Neural cell (in vitro differentiated cells): ENCODE results near the gene SEZ6L2. TPM values are rescaled to one million over a fixed set of nuclear protein-coding genes. Genes with fewer than 3 reads are reported as not detected.

Experiments
- H2AFZ ChIP-seq: fragments of 200-600, 300-800 bp; sonication (generic), shearing (Covaris generic); 2 replicates; pipeline ENCODE4 v1.6.0; 2014; ENCODE audit warnings: low read depth, mild to moderate bottlenecking, antibody characterized with exemption, low read length, moderate library complexity
- H3F3A ChIP-seq: fragments of 200-600 bp; shearing (Covaris generic); 2 replicates; pipeline ENCODE4 v1.6.1; 2016; ENCODE audit warnings: mild to moderate bottlenecking, moderate library complexity, mixed read lengths, antibody characterized with exemption, low read length; ENCODE audit not compliant: insufficient read depth, poor library complexity, severe bottlenecking
- H3K27ac ChIP-seq: fragments of 200-600, 300-800 bp; sonication (generic), shearing (Covaris generic); 2 replicates; pipeline ENCODE4 v1.5.1; 2014; ENCODE audit warnings: mild to moderate bottlenecking, low read length, moderate library complexity
- H3K27me3 ChIP-seq: fragments of 300-800, 200-600 bp; sonication (generic), shearing (Covaris generic); 2 replicates; pipeline ENCODE4 v1.6.0; 2014; ENCODE audit warnings: mild to moderate bottlenecking, low read depth, low read length, moderate library complexity; ENCODE audit not compliant: insufficient read depth
- H3K36me3 ChIP-seq: fragments of 300-800, 200-600 bp; sonication (generic), shearing (Covaris generic); 2 replicates; pipeline ENCODE4 v1.5.1; 2014; ENCODE audit warnings: mild to moderate bottlenecking, antibody characterized with exemption, low read length, moderate library complexity; ENCODE audit not compliant: insufficient read depth
- H3K4me2 ChIP-seq: fragments of 300-800, 200-600 bp; sonication (generic), shearing (Covaris generic); 2 replicates; pipeline ENCODE4 v1.6.0; 2014; ENCODE audit warnings: mild to moderate bottlenecking, low read length
- H3K4me3 ChIP-seq: fragments of 300-800, 200-600 bp; sonication (generic), shearing (Covaris generic); 2 replicates; pipeline ENCODE4 v1.5.1; 2014; ENCODE audit warnings: mild to moderate bottlenecking, low read length, moderate library complexity
- H3K79me2 ChIP-seq: fragments of 200-600 bp; shearing (Covaris generic); replicated peaks from 2 replicates; pipeline ENCODE4 v1.6.0; 2014; ENCODE audit warnings: mild to moderate bottlenecking, low read length, moderate library complexity; ENCODE audit not compliant: insufficient read depth
- H3K9ac ChIP-seq: fragments of 300-800, 200-600 bp; sonication (generic), shearing (Covaris generic); 2 replicates; pipeline ENCODE4 v1.6.1; 2016; ENCODE audit warnings: mild to moderate bottlenecking, low read length, mixed read lengths
- H3K9me2 ChIP-seq: fragments of 200-600 bp; shearing (Covaris generic); 2 replicates; pipeline ENCODE4 v1.6.1; 2016; ENCODE audit warnings: mild to moderate bottlenecking, low read length, mixed read lengths; ENCODE audit not compliant: insufficient read depth
- H3K9me3 ChIP-seq: fragments of 200-600, 300-800 bp; sonication (generic), shearing (Covaris generic); 2 replicates; pipeline ENCODE4 v1.6.1; 2016; ENCODE audit warnings: mild to moderate bottlenecking, mixed run types, low read length, moderate library complexity, mixed read lengths
- H4K20me1 ChIP-seq: fragments of 200-600 bp; shearing (Covaris generic); 2 replicates; pipeline ENCODE4 v1.6.1; 2016; ENCODE audit warnings: mild to moderate bottlenecking, mixed run types; ENCODE audit not compliant: insufficient read depth
- EP300 ChIP-seq: fragments of 450-650 bp; conservative IDR thresholded peaks from 2 replicates; pipeline ENCODE4 v1.6.1; 2014; ENCODE audit warnings: antibody characterized with exemption, mild to moderate bottlenecking, moderate library complexity; ENCODE audit not compliant: poor library complexity, severe bottlenecking
- EZH2 ChIP-seq: fragments of 200-600, 300-800 bp; shearing (Covaris generic), sonication (generic); IDR thresholded peaks from 2 replicates; pipeline ENCODE4 v1.6.1; 2014; ENCODE audit warnings: antibody characterized with exemption, low read length, borderline replicate concordance, mild to moderate bottlenecking; ENCODE audit not compliant: insufficient read depth, poor library complexity, severe bottlenecking
- MXI1 ChIP-seq: fragments of 450-650 bp; conservative IDR thresholded peaks from 2 replicates; pipeline ENCODE4 v1.6.1; 2014; ENCODE audit warnings: antibody characterized with exemption, mild to moderate bottlenecking; ENCODE audit not compliant: poor library complexity, severe bottlenecking
- POLR2AphosphoS5 ChIP-seq: IDR thresholded peaks from 2 replicates; pipeline ENCODE4 v1.6.1; 2012
- RAD21 ChIP-seq: fragments of 450-650 bp; conservative IDR thresholded peaks from 2 replicates; pipeline ENCODE4 v1.6.1; 2014; ENCODE audit warnings: antibody characterized with exemption, mild to moderate bottlenecking, moderate library complexity
- SMC3 ChIP-seq: fragments of 450-650 bp; conservative IDR thresholded peaks from 2 replicates; pipeline ENCODE4 v1.6.1; 2014; ENCODE audit warnings: antibody characterized with exemption, mild to moderate bottlenecking, moderate library complexity; ENCODE audit not compliant: poor library complexity
- TAF1 ChIP-seq: IDR thresholded peaks from 2 replicates; pipeline ENCODE4 v1.6.1; 2012; ENCODE audit warnings: low read depth
- polyA plus RNA-seq: library from polyadenylated mRNA; depleted of rRNA; stranded (reverse); fragments of >200 nt; gene quantifications from 2 replicates; pipeline ENCODE4 v1.2.3, GENCODE V29; 2014
- TF ChIP-seq, protein P1 (sequence below): fragments of 450-650 bp; IDR thresholded peaks from 2 replicates; pipeline ENCODE4 v1.5.1; 2014; ENCODE audit warnings: antibody characterized with exemption, mild to moderate bottlenecking, moderate library complexity; ENCODE audit not compliant: poor library complexity, severe bottlenecking
- TF ChIP-seq, protein P2 (sequence below): IDR thresholded peaks from 2 replicates; pipeline ENCODE4 v1.6.1; 2012; ENCODE audit warnings: borderline replicate concordance

The SEZ6L2 gene
- polyA plus RNA-seq, 1 donor from 2014 or later: 48.8 TPM

DNA sequence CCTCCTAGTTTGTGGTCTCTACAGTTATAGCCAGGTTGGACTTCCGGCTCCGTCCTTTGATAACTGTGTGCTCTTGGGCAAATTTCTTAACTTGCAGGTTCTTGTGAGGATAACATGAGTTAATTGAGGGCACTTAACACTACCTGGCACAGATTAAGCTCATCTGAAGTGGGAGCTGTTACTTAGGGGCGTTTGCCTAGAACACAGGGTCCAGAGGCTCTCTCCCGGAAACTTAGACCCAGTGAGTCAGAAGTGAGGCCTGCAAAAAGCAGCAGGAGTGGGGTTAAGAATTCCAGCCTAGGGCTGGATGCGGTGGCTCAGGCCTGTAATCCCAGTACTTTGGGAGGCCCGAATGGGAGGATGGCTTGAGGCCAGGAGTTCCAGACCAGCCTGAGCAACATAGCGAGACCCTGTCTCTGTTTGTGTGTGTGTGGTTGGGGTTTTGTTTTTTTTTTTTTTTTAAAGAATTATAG lies 77.7 kb downstream of the SEZ6L2 start:
- no peaks in the 10 kb centered on the region for H3K27me3 ChIP-seq
- no peaks in the 10 kb centered on the region for H3K9me2 ChIP-seq
- H2AFZ ChIP-seq: no peak overlapping the region
- no peak overlapping the region for H3K4me2 ChIP-seq
- no peak overlapping the region for H3K4me3 ChIP-seq
- H3K9ac ChIP-seq: no peak overlapping the region
- H3F3A ChIP-seq: no peaks in the 10 kb centered on the region
- no peaks in the 10 kb centered on the region for H4K20me1 ChIP-seq
- H3K79me2 ChIP-seq: peaks cover 6% of the 10 kb centered on the region
- no peak overlapping the region for H3K27ac ChIP-seq
- H3K9me3 ChIP-seq: no peaks in the 10 kb centered on the region
- no peaks in the 10 kb centered on the region for H3K36me3 ChIP-seq
- TF ChIP-seq SMC3: no peak
- TF ChIP-seq TAF1: no peak
- TF ChIP-seq, protein P1, sequence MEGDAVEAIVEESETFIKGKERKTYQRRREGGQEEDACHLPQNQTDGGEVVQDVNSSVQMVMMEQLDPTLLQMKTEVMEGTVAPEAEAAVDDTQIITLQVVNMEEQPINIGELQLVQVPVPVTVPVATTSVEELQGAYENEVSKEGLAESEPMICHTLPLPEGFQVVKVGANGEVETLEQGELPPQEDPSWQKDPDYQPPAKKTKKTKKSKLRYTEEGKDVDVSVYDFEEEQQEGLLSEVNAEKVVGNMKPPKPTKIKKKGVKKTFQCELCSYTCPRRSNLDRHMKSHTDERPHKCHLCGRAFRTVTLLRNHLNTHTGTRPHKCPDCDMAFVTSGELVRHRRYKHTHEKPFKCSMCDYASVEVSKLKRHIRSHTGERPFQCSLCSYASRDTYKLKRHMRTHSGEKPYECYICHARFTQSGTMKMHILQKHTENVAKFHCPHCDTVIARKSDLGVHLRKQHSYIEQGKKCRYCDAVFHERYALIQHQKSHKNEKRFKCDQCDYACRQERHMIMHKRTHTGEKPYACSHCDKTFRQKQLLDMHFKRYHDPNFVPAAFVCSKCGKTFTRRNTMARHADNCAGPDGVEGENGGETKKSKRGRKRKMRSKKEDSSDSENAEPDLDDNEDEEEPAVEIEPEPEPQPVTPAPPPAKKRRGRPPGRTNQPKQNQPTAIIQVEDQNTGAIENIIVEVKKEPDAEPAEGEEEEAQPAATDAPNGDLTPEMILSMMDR: no peak
- TF ChIP-seq, protein P2, sequence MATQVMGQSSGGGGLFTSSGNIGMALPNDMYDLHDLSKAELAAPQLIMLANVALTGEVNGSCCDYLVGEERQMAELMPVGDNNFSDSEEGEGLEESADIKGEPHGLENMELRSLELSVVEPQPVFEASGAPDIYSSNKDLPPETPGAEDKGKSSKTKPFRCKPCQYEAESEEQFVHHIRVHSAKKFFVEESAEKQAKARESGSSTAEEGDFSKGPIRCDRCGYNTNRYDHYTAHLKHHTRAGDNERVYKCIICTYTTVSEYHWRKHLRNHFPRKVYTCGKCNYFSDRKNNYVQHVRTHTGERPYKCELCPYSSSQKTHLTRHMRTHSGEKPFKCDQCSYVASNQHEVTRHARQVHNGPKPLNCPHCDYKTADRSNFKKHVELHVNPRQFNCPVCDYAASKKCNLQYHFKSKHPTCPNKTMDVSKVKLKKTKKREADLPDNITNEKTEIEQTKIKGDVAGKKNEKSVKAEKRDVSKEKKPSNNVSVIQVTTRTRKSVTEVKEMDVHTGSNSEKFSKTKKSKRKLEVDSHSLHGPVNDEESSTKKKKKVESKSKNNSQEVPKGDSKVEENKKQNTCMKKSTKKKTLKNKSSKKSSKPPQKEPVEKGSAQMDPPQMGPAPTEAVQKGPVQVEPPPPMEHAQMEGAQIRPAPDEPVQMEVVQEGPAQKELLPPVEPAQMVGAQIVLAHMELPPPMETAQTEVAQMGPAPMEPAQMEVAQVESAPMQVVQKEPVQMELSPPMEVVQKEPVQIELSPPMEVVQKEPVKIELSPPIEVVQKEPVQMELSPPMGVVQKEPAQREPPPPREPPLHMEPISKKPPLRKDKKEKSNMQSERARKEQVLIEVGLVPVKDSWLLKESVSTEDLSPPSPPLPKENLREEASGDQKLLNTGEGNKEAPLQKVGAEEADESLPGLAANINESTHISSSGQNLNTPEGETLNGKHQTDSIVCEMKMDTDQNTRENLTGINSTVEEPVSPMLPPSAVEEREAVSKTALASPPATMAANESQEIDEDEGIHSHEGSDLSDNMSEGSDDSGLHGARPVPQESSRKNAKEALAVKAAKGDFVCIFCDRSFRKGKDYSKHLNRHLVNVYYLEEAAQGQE: no peak
- TF ChIP-seq EZH2: no peak
- no peak for TF ChIP-seq POLR2AphosphoS5
- TF ChIP-seq MXI1: no peak
- no peak for TF ChIP-seq EP300
- TF ChIP-seq RAD21: no peak

Other genes with a start within 250 kb of the SEZ6L2 start
- gene SPN, start 236.3 kb downstream of the SEZ6L2 start, polyA plus RNA-seq: 0.09 TPM in 1 of 2 replicates, not detected in the other
- gene QPRT, start 220.4 kb downstream of the SEZ6L2 start, polyA plus RNA-seq: 2.7 and 3.9 TPM in 2 replicates
- not detected in 2 replicates for gene C16orf54, start 153.6 kb downstream of the SEZ6L2 start, polyA plus RNA-seq
- not detected in 2 replicates for gene ZG16, start 121.3 kb downstream of the SEZ6L2 start, polyA plus RNA-seq
- 81.1 and 89.7 TPM in 2 replicates for gene KIF22, start 108.8 kb downstream of the SEZ6L2 start, polyA plus RNA-seq
- 147 and 168 TPM in 2 replicates for gene MAZ, start 93.0 kb downstream of the SEZ6L2 start, polyA plus RNA-seq
- 84.2 and 105 TPM in 2 replicates for gene PRRT2, start 87.4 kb downstream of the SEZ6L2 start, polyA plus RNA-seq
- 86.8 and 88.7 TPM in 2 replicates for gene PAGR1, start 83.4 kb downstream of the SEZ6L2 start, polyA plus RNA-seq
- gene MVP, start 79.1 kb downstream of the SEZ6L2 start, polyA plus RNA-seq: 2.5 and 5.7 TPM in 2 replicates
- 92.6 and 95.6 TPM in 2 replicates for gene CDIPT, start 36.3 kb downstream of the SEZ6L2 start, polyA plus RNA-seq
- gene ASPHD1, start 938 bp upstream of the SEZ6L2 start, polyA plus RNA-seq: 38.9 and 48.2 TPM in 2 replicates
- gene KCTD13, start 26.7 kb upstream of the SEZ6L2 start, polyA plus RNA-seq: 55.0 and 70.7 TPM in 2 replicates
- gene TMEM219, start 62.5 kb upstream of the SEZ6L2 start, polyA plus RNA-seq: 154 and 157 TPM in 2 replicates
- 62.7 and 65.5 TPM in 2 replicates for gene TAOK2, start 74.3 kb upstream of the SEZ6L2 start, polyA plus RNA-seq
- gene HIRIP3, start 96.1 kb upstream of the SEZ6L2 start, polyA plus RNA-seq: 51.2 and 65.4 TPM in 2 replicates
- 106 and 130 TPM in 2 replicates for gene INO80E, start 96.7 kb upstream of the SEZ6L2 start, polyA plus RNA-seq
- gene DOC2A, start 111.5 kb upstream of the SEZ6L2 start, polyA plus RNA-seq: 7.3 and 8.5 TPM in 2 replicates
- not detected in 2 replicates for gene C16orf92, start 123.6 kb upstream of the SEZ6L2 start, polyA plus RNA-seq
- 18.9 and 21.7 TPM in 2 replicates for gene TLCD3B, start 131.7 kb upstream of the SEZ6L2 start, polyA plus RNA-seq
- 59.3 and 71.3 TPM in 2 replicates for gene ALDOA, start 166.2 kb upstream of the SEZ6L2 start, polyA plus RNA-seq
- 173 and 184 TPM in 2 replicates for gene PPP4C, start 176.4 kb upstream of the SEZ6L2 start, polyA plus RNA-seq
- gene TBX6, start 192.4 kb upstream of the SEZ6L2 start, polyA plus RNA-seq: not detected in 2 replicates
- gene YPEL3, start 196.7 kb upstream of the SEZ6L2 start, polyA plus RNA-seq: 76.9 and 90.1 TPM in 2 replicates
- gene GDPD3, start 214.0 kb upstream of the SEZ6L2 start, polyA plus RNA-seq: 2.7 and 3.6 TPM in 2 replicates
- 18.5 and 20.2 TPM in 2 replicates for gene MAPK3, start 223.7 kb upstream of the SEZ6L2 start, polyA plus RNA-seq